ENCODE measurements around the gene SLCO4A1.

SLCO4A1 gene

GRCh38 chr20:62638679-62639406 is 3.5 kb upstream of the SLCO4A1 start:
- no peak for DNase-seq

- DNase-seq = no peak
These were observed 2.5 kb upstream of the SLCO4A1 start for GRCh38 chr20:62639765-62640164.

- no peak for DNase-seq
These were observed 1.4 kb upstream of the SLCO4A1 start for GRCh38 chr20:62640870-62641269.

GRCh38 chr20:62641321-62642050 is 817 bp upstream of the SLCO4A1 start:
- no peak for DNase-seq

GRCh38 chr20:62642666-62643520 is 590 bp downstream of the SLCO4A1 start:
- no peak for DNase-seq

GRCh38 chr20:62643521-62644043 is 1.3 kb downstream of the SLCO4A1 start:
- DNase-seq = no peak

GRCh38 chr20:62644044-62644795 is 1.9 kb downstream of the SLCO4A1 start:
- DNase-seq = no peak

- no peak for DNase-seq
These were observed 2.6 kb downstream of the SLCO4A1 start for GRCh38 chr20:62644802-62645496.

GRCh38 chr20:62645613-62646012 is 3.3 kb downstream of the SLCO4A1 start:
- no peak for DNase-seq

- DNase-seq = no peak
These were observed 4.7 kb downstream of the SLCO4A1 start for GRCh38 chr20:62646851-62647520.

- no peak for DNase-seq
These were observed 5.4 kb downstream of the SLCO4A1 start for GRCh38 chr20:62647521-62648317.

GRCh38 chr20:62648318-62648995 is 6.2 kb downstream of the SLCO4A1 start:
- no peak for DNase-seq

GRCh38 chr20:62649140-62649539 is 6.8 kb downstream of the SLCO4A1 start:
- no peak for DNase-seq

- no peak for DNase-seq
These were observed 8.4 kb downstream of the SLCO4A1 start for GRCh38 chr20:62650551-62651284.

- no peak for DNase-seq
These were observed 9.2 kb downstream of the SLCO4A1 start for GRCh38 chr20:62651285-62652021.

GRCh38 chr20:62652041-62652893 is 10.0 kb downstream of the SLCO4A1 start:
- peak; percentile 7 for DNase-seq

- no peak for DNase-seq
These were observed 10.6 kb downstream of the SLCO4A1 start for GRCh38 chr20:62652894-62653305.

All from NCI-H2029 treated with DMSO at 0.1 percent for 48 hours (cell line).